ENCODE measurements around the gene RS1.

GRCh38 chrX:18674788-18675735, 3.2 kb upstream of the RS1 start:
- no peak for TF ChIP-seq EZH2phosphoT487 (conservative IDR thresholded peaks at IDR 0.05; ENCODE audit: low read length)
- no peak for TF ChIP-seq CTCF (IDR thresholded peaks at IDR 0.05; ENCODE audit: insufficient read depth, low read length, poor library complexity, severe bottlenecking)

All from SU-DHL-6 (cell line).